GM21526 (cell line): Measurements from ENCODE around the gene VPS36.
"Not testable (repeated sequence)": the region's sequence is repeated elsewhere in the genome, so short reads cannot be mapped to it uniquely, and the experiment has no call there.

Source experiments
- ATAC-seq: cut with Tn5 transposase; IDR thresholded peaks from one replicate; pipeline ENCODE4 v1.9.1; 2021; ENCODE audit warnings: moderate library complexity; ENCODE audit not compliant: unreplicated experiment, low FRiP score

Gene VPS36

DNA sequence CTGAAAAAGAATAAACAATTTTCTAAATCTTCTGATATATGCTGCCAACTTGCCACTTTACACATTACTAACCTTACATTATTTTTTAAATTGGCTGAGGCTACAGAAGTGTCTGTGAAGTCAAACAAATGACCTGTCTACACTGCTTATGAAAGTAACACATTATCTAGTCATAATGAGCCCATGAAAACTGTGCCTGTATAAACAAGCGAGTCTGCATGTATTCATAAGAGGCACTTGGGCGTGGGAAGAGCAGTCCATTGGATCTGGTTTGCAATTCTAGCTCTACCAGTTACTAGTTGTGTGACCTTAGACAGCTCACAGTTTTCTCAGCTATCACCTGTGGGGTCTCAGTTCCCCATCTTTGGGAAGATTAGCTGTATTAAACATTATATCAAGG, 3.1 kb downstream of the VPS36 start:
- ATAC-seq, result no peak

DNA sequence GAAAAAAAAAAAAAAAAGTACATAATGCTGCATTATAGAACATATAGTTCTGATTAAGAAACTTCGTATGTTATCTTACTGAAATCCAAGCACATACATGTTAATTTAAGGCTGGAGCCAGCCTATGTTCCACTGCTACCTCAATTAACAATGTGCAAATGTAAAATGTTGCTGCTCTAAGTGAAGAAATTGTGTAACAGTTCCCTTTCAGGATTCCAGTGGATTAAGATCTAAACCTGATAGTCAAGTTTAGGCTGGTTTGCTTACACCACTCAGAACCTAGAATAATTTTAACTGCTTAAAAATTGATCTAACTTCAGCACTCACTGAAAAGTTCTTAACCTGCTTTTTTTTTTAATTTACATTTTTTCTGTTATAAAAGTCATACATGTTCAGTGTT, 4.2 kb downstream of the VPS36 start:
- ATAC-seq, result no peak

DNA sequence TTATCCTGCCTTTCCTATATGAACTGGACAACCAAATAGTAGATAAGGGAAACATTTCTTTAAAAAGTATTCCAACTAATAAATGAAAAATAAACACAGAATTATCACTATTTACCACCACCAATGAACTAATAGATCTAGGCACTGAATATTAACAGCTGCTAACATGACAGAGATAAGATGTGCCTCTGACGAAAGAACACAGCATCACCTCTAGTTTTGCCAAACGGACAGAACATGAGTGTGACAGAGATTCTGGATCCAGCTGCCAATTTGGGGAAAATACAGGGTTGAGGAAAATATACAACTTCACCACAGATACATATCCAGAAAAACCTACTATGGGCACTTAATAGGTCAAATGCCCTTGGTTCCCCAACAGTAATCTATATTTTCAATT, 18.0 kb downstream of the VPS36 start:
- no peak for ATAC-seq

DNA sequence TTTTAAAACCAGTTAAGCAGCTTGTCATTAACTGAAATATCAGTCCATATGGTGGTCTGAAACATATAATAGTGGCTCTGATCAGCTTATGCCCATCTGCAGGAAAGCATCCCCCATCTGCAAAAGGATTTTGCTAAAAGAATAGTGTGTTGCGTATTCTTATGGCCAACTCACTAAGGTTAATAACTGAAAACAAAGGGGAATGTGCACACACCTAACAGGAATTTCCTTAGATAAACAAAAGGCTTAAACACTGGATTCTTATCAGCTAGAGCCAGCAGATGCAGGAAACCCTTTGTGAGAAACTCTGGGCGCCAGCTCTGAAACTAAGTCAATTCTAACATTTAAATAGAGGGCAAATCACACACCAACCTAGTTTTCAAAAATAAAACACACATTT, 22.1 kb downstream of the VPS36 start:
- ATAC-seq, result no peak

DNA sequence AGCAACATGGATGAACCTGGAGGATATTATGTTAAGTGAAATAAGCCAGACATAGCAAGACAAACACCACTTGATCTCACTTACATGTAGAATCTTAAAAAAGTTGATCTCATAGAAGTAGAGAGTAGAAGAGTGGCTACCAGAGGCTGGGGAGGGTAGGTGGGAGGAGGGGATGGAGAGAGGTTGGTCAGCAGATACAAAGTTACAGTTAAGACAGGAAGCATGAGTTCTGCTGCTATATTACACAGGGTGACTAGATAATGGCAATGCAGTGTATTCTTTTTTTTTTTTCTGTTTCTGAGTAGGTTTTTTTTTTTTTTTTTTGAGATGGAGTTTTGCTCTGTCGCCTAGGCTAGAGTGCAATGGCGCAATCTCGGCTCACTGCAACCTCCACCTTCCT, 29.2 kb downstream of the VPS36 start:
- no peak for ATAC-seq

DNA sequence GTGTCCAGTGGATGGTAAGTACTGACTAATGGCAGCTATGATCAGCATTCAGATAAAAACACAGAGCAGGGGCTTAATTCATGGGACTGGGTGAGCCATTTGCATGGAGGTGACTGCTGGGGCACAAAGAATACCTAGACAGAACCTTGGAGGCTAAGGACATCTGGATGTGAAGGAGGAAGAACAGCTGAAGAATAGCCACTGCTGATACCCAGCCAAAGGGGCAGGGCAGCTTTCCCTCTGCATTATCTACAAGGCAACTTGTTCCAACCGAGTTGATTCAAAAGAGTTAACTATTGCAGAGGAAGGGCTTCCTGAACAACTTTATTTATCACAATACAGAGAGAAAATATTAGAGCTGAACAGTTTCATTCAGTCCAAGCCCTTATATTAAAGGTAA, 31.4 kb downstream of the VPS36 start:
- no peak for ATAC-seq

DNA sequence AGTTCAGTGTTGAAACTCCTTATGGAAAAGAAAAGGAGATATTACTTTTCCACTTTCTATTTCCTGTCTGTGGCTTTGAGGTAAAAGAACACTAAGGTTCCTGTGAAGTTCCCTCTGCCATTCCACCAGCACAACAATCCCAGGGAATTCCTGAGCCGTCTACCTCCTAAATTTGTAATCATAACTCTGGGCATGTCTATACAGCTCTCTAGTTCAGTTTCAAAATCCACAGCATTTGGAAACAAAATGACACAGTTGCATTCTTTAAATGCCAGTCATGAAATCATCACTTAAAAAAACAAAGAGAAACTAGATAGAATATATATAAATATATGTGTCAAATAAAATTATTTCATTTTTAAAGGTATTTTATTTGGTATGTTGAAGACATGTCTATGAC, 35.5 kb downstream of the VPS36 start:
- no peak for ATAC-seq

DNA sequence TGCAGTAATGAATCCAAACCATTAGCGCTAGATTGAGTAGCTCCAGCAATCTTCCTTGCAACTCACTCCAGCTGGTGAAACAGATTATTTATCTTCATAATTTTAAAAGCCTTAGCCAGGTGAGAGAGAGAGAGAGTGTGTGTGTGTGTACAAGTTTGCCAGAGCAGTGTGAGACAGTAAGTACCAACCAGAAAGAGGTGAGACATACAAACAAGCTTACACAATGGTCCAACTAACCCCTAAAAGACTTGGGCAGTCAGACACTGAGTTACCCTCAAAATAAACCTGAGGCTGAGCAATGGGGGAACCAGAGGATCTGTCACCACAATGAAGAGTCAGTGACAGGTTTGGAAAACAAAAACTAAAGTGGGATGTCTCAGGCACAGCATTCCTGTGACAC, 36.4 kb downstream of the VPS36 start:
- ATAC-seq, result no peak

DNA sequence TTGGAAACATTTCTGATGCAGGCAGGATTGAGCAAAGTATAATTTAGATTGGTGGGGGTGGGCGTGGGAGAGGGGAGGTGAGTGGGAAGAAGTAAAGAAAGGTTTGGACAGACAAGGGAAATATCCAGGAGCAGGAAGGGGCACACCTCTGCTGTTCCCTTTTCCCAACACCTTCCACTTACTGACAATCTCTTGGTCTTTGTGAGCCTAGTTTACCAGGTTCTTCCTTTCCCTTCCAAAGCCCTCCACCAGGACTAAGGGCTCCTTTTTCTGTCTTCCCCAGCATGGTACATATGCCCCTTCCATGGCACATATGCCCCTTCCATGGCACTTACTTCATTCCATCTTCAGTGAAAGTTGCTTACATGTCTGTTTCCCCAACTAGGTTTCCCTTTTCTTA, 38.3 kb downstream of the VPS36 start:
- no peak for ATAC-seq

DNA sequence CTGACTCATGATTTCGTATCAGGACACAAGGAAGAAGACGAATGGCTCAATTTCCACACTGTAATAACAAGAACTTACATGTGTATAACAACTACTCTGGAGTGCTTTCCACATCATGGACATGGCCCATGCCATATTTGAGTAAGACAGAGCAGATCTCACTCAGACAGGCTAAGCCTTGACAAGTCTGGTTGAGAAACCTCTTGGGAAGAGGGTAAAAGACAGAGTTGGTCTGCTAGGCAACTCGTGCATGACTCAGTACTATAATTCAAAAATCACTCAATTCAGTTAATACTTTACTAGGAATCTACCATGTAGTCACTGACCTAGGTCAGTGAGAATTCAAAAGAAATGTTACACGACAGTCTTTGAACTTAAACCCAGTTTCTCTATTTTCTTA, 38.8 kb downstream of the VPS36 start:
- ATAC-seq, result no peak

DNA sequence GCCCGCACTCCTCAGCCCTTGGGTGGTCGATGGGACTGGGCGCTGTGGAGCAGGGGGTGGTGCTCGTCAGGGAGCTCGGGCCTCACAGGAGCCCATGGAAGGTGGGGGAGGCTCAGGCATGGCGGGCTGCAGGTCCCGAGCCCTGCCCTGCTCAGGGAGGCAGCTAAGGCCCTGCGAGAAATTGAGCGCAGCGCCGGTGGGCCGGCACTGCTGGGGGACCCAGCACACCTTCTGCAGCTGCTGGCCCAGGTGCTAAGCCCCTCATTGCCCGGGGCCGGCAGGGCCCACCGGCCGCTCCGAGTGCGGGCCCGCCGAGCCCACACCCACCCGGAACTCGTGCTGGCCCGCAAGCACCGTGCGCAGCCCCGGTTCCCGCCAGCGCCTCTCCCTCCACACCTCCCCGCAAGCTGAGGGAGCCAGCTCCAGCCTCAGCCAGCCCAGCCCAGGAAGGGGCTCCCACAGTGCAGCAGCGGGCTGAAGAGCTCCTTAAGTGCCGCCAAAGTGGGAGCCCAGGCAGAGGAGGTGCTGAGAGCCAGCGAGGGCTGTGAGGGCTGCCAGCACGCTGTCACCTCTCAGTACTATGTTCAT, 42.3 kb downstream of the VPS36 start:
- ATAC-seq, result not testable (repeated sequence)

DNA sequence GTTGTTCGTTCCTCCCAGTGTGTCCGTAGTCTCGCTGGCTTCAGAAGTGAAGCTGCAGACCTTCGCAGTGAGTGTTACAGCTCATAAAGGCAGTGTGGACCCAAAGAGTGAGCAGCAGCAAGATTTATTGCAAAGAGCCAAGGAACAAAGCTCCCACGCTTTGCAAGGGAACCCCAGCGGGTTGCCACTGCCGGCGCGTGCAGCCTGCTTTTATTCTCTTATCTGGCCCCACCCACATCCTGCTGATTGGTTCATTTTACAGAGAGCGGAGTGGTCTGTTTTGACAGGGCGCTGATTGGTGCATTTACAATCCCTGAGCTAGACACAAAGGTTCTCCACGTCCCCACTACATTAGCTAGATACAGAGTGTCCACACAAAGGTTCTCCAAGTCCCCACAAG, 43.0 kb downstream of the VPS36 start:
- not testable (repeated sequence) for ATAC-seq

DNA sequence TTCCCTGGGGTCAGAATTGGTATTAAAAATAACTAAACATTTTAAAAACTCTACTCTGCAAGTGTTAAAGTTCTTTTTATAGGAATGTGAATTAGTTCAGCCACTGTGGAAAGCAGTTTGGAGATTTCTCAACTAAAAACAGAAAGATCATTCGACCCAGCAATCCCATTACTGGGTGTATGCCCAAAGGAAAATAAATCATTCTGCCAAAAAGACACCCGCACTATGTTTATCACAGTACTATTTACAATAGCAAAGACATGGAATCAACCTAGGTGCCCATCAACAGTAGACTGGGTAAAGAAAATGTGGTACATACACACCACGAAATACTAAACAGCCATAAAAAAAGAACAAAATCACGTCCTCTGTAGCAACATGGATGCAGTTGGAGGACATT, 43.8 kb downstream of the VPS36 start:
- ATAC-seq, result no peak

DNA sequence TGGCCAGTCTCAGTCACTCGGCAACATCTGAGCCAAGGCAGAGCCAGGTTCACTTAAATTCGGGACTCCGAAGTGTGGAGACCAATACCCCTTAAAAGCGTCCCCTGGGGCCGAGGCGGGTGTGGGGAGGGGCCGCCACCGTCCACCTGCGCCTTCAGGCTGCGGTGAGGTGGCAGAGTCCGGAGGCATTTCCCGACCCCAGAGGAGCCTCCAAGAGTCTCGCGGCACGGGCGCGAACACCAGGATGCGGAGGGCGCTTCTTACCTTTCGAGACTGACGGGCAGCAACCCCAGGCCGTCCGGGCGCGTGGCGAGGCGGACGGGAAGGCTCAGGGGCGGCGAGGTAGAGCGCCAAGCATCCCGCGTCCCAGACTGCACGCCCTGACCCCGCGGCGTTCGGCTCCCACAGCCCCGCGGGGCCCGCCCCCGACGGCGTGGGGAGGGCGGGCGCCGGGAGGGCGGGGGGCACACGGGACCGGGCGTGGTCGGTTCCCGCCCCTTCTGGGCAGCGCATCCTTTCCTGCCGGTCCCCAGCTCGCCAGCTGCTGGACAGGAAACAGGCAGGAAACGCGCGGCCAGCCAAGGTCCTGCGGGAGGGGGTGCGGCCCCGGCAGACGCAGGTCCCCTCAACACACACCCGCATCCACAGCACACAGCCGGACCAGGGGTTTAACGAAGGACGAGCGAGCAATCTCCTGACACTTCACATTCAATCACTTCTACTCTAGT, 44.5 kb downstream of the VPS36 start, which contains the start of gene THSD1:
TSS of gene THSD1 (minus strand) at position 406 of the 728 bp plus-strand sequence. CDS start 3,572 bp downstream, outside the sequence.
- ATAC-seq, result no peak

DNA sequence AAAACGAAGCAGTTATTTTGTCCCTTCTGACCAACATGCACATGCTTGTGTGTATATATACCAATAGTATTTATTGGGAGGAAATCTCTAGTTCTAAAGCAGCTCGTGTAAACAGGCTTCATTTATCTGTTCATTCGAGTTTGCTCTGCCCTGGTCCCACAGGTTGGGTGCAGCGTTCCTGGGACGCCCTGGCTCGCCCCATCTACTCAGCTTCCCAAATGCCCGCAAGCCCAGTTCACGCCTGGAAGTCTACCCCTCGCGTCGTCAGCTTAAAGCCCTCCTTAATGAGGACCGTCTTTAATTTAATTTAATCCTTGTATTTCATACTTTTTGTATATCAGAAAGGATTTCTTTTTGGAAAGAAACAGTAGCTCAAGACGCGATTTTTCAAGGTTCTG, 45.1 kb downstream of the VPS36 start:
- no peak for ATAC-seq

DNA sequence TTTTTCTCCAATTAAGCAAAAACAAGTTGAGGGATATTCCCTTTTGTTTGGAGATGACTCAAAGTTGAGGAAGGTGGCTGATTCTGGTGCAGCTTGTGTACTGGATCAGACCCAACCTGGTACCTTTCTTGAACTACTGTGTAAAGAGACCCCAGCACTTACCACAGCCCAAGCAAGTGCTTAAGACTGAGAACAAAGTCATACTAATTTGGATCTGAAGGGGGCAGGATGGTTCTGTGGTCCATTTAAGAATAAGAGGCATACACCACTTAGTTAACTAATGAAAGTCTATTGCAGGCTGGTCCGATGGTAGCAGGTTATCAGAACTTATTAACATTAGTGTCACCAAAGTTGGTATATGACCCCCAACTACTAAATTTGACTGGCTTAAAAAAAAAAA, 50.7 kb downstream of the VPS36 start:
- no peak for ATAC-seq

DNA sequence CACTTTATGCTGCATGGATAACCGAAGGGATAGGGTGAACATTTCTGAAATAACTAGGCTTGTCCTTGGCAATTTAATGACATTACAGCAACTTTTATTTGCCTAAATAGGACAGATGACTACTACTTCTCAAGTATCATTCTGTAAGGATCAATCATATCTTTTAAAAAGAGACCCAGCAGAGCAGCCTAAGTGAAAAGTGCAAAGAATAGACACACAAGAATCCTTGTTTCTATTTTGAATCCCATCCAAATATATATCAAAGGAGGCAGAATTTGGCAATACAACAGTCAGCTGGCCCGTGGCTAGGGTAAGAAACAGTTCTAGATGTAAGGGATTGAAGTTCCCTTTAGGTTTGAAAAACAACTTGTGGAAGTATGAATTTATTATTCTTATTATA, 51.4 kb downstream of the VPS36 start:
- no peak for ATAC-seq

DNA sequence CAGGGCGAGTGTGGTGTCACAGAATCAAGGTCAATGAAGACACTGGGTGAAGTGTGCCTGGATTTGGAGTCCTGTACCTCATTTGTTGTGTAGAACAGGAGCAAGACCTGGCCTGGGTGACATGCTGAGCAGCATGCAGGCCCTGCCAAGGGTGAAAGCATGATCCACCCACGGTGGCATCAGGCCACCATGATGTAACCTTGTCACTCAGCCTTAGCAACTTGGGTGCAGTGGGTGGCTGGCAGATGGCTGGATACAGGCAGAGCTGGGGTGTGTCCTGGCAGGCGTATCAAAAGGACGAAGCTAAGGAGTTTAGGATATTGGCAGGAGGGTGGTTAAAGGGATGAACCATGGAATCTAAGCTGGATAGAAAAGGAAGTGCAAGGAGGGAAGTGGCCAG, 54.7 kb downstream of the VPS36 start:
- ATAC-seq, result no peak

DNA sequence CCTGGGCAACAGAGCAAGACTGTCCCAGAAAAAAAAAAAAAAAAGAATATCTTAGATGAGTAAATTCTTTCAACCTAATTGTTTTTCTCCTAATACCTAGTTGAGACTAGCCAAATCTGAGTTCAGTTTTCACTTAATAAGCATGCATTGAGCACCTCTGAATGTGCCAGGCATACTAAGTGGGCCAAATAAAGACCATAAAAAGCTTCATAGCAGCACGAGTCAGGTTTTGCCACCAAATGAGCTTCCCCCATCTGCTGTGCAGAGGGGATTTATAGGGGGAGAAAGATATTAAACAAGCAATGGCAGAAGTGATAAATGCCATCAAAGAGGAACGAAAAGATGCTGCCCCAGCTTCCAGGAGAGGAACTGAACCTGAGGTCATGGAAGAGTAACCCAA, 55.8 kb downstream of the VPS36 start:
- ATAC-seq, result no peak

DNA sequence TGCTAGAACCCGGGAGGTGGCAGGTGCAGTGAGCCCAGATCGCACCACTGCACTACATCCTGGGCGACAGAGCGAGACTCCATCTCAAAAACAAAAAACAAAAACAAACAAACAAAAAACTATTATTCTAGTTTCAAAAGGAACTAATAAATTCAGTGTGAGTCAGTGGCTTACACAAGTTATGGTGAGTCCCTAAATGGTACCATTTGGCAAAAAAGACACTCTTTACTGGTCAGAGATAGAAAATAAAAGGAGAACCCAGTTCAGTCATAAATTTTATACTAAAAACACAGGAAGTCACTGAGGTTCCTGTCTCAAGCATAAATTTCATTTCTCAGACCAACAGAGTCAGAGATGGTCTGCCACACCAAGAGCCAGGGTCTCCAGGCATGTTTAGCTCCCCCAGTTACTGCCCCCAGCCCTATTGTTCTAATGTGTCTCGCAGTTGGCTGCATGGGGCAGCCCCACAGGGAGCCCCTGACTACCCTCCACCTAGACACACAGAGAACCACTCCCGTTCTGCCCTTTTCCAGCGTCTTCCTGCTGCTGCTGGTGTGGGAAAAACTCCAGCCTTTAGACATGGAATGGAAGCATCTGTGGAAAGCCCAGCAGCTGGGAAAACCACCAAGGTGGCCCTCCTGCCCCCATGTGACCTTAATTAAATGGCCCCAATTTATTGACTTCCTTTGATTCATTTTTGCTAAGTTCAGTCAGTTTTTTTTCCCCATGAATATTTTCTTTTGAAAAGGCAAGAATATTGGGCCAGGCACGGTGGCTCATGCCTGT, 56.7 kb downstream of the VPS36 start:
- no peak for ATAC-seq

DNA sequence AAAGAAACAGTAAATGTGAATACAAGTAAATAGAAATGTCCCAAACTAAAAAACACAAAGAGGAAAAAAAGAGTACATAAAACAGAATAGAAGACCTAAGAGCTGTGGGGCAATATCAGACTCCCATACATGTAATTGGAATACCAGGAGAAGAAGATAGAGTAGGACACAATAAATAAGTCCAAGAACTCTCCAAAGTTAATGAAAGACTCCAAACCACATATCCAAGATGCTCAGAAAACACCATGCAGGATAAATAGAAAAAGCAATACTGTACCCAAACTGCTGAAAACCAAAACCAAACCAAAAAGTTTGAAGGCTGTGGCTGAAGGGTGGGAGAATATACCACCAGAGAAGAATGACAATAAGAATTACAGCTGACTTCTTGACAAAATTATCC, 62.7 kb downstream of the VPS36 start:
- no peak for ATAC-seq

DNA sequence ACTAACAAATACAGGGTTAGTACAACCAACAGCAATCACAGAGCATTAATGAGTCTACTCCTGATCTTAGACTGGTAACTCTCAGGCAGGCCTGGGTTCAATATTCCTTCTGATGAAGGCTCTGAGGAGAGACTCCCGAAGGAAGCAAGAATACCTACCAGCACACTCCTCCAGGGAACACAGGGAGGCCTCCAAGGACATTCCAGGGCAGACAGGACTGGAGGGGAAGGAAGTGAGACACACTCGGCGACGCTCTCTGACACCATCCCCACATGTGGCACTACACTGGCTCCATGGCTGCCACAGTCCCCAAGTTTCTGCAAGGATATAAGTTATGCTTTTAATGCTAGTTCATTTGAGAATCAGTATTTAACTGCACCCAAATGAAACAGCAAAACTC, 64.6 kb downstream of the VPS36 start:
- ATAC-seq, result no peak
